Neural cell (in vitro differentiated cells): ENCODE measurements around the gene SVBP. TPM values are rescaled to one million over a fixed set of nuclear protein-coding genes. Genes with fewer than 3 reads are reported as not detected.

ENCODE experiments used
- H2AFZ ChIP-seq: fragments of 200-600, 300-800 bp; sonication (generic), shearing (Covaris generic); 2 replicates; pipeline ENCODE4 v1.6.0; 2014; ENCODE audit warnings: low read depth, mild to moderate bottlenecking, antibody characterized with exemption, low read length, moderate library complexity
- H3F3A ChIP-seq: fragments of 200-600 bp; shearing (Covaris generic); 2 replicates; pipeline ENCODE4 v1.6.1; 2016; ENCODE audit warnings: mild to moderate bottlenecking, moderate library complexity, mixed read lengths, antibody characterized with exemption, low read length; ENCODE audit not compliant: insufficient read depth, poor library complexity, severe bottlenecking
- H3K27ac ChIP-seq: fragments of 200-600, 300-800 bp; sonication (generic), shearing (Covaris generic); 2 replicates; pipeline ENCODE4 v1.5.1; 2014; ENCODE audit warnings: mild to moderate bottlenecking, low read length, moderate library complexity
- H3K27me3 ChIP-seq: fragments of 300-800, 200-600 bp; sonication (generic), shearing (Covaris generic); 2 replicates; pipeline ENCODE4 v1.6.0; 2014; ENCODE audit warnings: mild to moderate bottlenecking, low read depth, low read length, moderate library complexity; ENCODE audit not compliant: insufficient read depth
- H3K36me3 ChIP-seq: fragments of 300-800, 200-600 bp; sonication (generic), shearing (Covaris generic); 2 replicates; pipeline ENCODE4 v1.5.1; 2014; ENCODE audit warnings: mild to moderate bottlenecking, antibody characterized with exemption, low read length, moderate library complexity; ENCODE audit not compliant: insufficient read depth
- H3K4me2 ChIP-seq: fragments of 300-800, 200-600 bp; sonication (generic), shearing (Covaris generic); 2 replicates; pipeline ENCODE4 v1.6.0; 2014; ENCODE audit warnings: mild to moderate bottlenecking, low read length
- H3K4me3 ChIP-seq: fragments of 300-800, 200-600 bp; sonication (generic), shearing (Covaris generic); 2 replicates; pipeline ENCODE4 v1.5.1; 2014; ENCODE audit warnings: mild to moderate bottlenecking, low read length, moderate library complexity
- H3K79me2 ChIP-seq: fragments of 200-600 bp; shearing (Covaris generic); replicated peaks from 2 replicates; pipeline ENCODE4 v1.6.0; 2014; ENCODE audit warnings: mild to moderate bottlenecking, low read length, moderate library complexity; ENCODE audit not compliant: insufficient read depth
- H3K9ac ChIP-seq: fragments of 300-800, 200-600 bp; sonication (generic), shearing (Covaris generic); 2 replicates; pipeline ENCODE4 v1.6.1; 2016; ENCODE audit warnings: mild to moderate bottlenecking, low read length, mixed read lengths
- H3K9me2 ChIP-seq: fragments of 200-600 bp; shearing (Covaris generic); 2 replicates; pipeline ENCODE4 v1.6.1; 2016; ENCODE audit warnings: mild to moderate bottlenecking, low read length, mixed read lengths; ENCODE audit not compliant: insufficient read depth
- H3K9me3 ChIP-seq: fragments of 200-600, 300-800 bp; sonication (generic), shearing (Covaris generic); 2 replicates; pipeline ENCODE4 v1.6.1; 2016; ENCODE audit warnings: mild to moderate bottlenecking, mixed run types, low read length, moderate library complexity, mixed read lengths
- H4K20me1 ChIP-seq: fragments of 200-600 bp; shearing (Covaris generic); 2 replicates; pipeline ENCODE4 v1.6.1; 2016; ENCODE audit warnings: mild to moderate bottlenecking, mixed run types; ENCODE audit not compliant: insufficient read depth
- CTCF ChIP-seq: fragments of 450-650 bp; IDR thresholded peaks from 2 replicates; pipeline ENCODE4 v1.5.1; 2014; ENCODE audit warnings: antibody characterized with exemption, mild to moderate bottlenecking, moderate library complexity; ENCODE audit not compliant: poor library complexity, severe bottlenecking
- EP300 ChIP-seq: fragments of 450-650 bp; conservative IDR thresholded peaks from 2 replicates; pipeline ENCODE4 v1.6.1; 2014; ENCODE audit warnings: antibody characterized with exemption, mild to moderate bottlenecking, moderate library complexity; ENCODE audit not compliant: poor library complexity, severe bottlenecking
- EZH2 ChIP-seq: fragments of 200-600, 300-800 bp; shearing (Covaris generic), sonication (generic); IDR thresholded peaks from 2 replicates; pipeline ENCODE4 v1.6.1; 2014; ENCODE audit warnings: antibody characterized with exemption, low read length, borderline replicate concordance, mild to moderate bottlenecking; ENCODE audit not compliant: insufficient read depth, poor library complexity, severe bottlenecking
- MXI1 ChIP-seq: fragments of 450-650 bp; conservative IDR thresholded peaks from 2 replicates; pipeline ENCODE4 v1.6.1; 2014; ENCODE audit warnings: antibody characterized with exemption, mild to moderate bottlenecking; ENCODE audit not compliant: poor library complexity, severe bottlenecking
- POLR2AphosphoS5 ChIP-seq: IDR thresholded peaks from 2 replicates; pipeline ENCODE4 v1.6.1; 2012
- RAD21 ChIP-seq: fragments of 450-650 bp; conservative IDR thresholded peaks from 2 replicates; pipeline ENCODE4 v1.6.1; 2014; ENCODE audit warnings: antibody characterized with exemption, mild to moderate bottlenecking, moderate library complexity
- REST ChIP-seq: IDR thresholded peaks from 2 replicates; pipeline ENCODE4 v1.6.1; 2012; ENCODE audit warnings: borderline replicate concordance
- SMC3 ChIP-seq: fragments of 450-650 bp; conservative IDR thresholded peaks from 2 replicates; pipeline ENCODE4 v1.6.1; 2014; ENCODE audit warnings: antibody characterized with exemption, mild to moderate bottlenecking, moderate library complexity; ENCODE audit not compliant: poor library complexity
- TAF1 ChIP-seq: IDR thresholded peaks from 2 replicates; pipeline ENCODE4 v1.6.1; 2012; ENCODE audit warnings: low read depth
- polyA plus RNA-seq: library from polyadenylated mRNA; depleted of rRNA; stranded (reverse); fragments of >200 nt; gene quantifications from 2 replicates; pipeline ENCODE4 v1.2.3, GENCODE V29; 2014

The SVBP gene
- polyA plus RNA-seq, 1 donor from 2014 or later: 231 TPM

- Histone ChIP-seq H3F3A (no peaks in the 10 kb centered on the region), H4K20me1 (no peaks in the 10 kb centered on the region), H3K9me2 (no peaks in the 10 kb centered on the region), H3K4me2 (no peak overlapping the region), H3K9me3 (no peaks in the 10 kb centered on the region), H3K4me3 (no peak overlapping the region), H2AFZ (no peak overlapping the region), H3K36me3 (no peaks in the 10 kb centered on the region), H3K9ac (no peak overlapping the region), H3K27ac (no peak overlapping the region), H3K79me2 (no peaks in the 10 kb centered on the region), H3K27me3 (no peaks in the 10 kb centered on the region)
- TF ChIP-seq SMC3: no peak
- TF ChIP-seq RAD21: no peak
- TF ChIP-seq CTCF: no peak
- TF ChIP-seq MXI1: no peak
- no peak for TF ChIP-seq POLR2AphosphoS5
- TF ChIP-seq TAF1: no peak
- TF ChIP-seq EZH2: no peak
- TF ChIP-seq REST: no peak
- TF ChIP-seq EP300: no peak
Measured at GRCh38 chr1:42797979-42798378, 19.2 kb downstream of the SVBP start.

GRCh38 chr1:42797414-42797813 lies 19.8 kb downstream of the SVBP start:
- Histone ChIP-seq H3K36me3 (no peaks in the 10 kb centered on the region), H3K4me3 (no peak overlapping the region), H4K20me1 (no peaks in the 10 kb centered on the region), H3K27ac (no peak overlapping the region), H3F3A (no peaks in the 10 kb centered on the region), H3K4me2 (no peak overlapping the region), H3K9ac (no peak overlapping the region), H3K27me3 (no peaks in the 10 kb centered on the region), H3K9me3 (no peaks in the 10 kb centered on the region), H3K9me2 (no peaks in the 10 kb centered on the region), H2AFZ (no peak overlapping the region), H3K79me2 (no peaks in the 10 kb centered on the region)
- TF ChIP-seq POLR2AphosphoS5 (no peak), CTCF (no peak), EP300 (no peak), MXI1 (no peak), EZH2 (no peak), TAF1 (no peak), REST (no peak), SMC3 (no peak)
